GM10266 (cell line): ENCODE results near the gene ARHGAP22.

Experiments
- DNase-seq: peaks from one replicate; pipeline ENCODE4 v3.0.0; 2012; ENCODE audit errors: extremely low spot score
- CTCF ChIP-seq: IDR thresholded peaks from 2 replicates; pipeline ENCODE4 v1.5.1; 2012; ENCODE audit warnings: mild to moderate bottlenecking, low read depth; ENCODE audit not compliant: control insufficient read depth, insufficient read depth; ENCODE audit errors: missing control alignments

The ARHGAP22 gene

GRCh38 chr10:48517911-48518811 is 86.7 kb downstream of the ARHGAP22 start:
- TF ChIP-seq CTCF: no peak
- no peak for DNase-seq

- no peak for TF ChIP-seq CTCF
- no peak for DNase-seq
These were observed 87.4 kb downstream of the ARHGAP22 start for GRCh38 chr10:48517482-48517881.

GRCh38 chr10:48516911-48517310 is 88.0 kb downstream of the ARHGAP22 start:
- DNase-seq: no peak
- TF ChIP-seq CTCF: no peak

GRCh38 chr10:48514916-48515315 is 90.0 kb downstream of the ARHGAP22 start:
- no peak for TF ChIP-seq CTCF
- DNase-seq: no peak

GRCh38 chr10:48514255-48514654 is 90.6 kb downstream of the ARHGAP22 start:
- no peak for DNase-seq
- TF ChIP-seq CTCF: no peak

GRCh38 chr10:48512861-48513260 is 92.0 kb downstream of the ARHGAP22 start:
- DNase-seq: no peak
- TF ChIP-seq CTCF: no peak

GRCh38 chr10:48511875-48512231 is 93.0 kb downstream of the ARHGAP22 start:
- no peak for TF ChIP-seq CTCF
- no peak for DNase-seq
